CD4-positive, alpha-beta T cell treated with Interleukin-10 for 1 hour (primary cell): ENCODE results near the gene MYH14.
"Not testable (repeated sequence)": the region's sequence is repeated elsewhere in the genome, so short reads cannot be mapped to it uniquely, and the experiment has no call there.

Experiments used
- DNase-seq: peaks from one replicate; pipeline ENCODE4 v3.0.0-alpha.2; 2020

The MYH14 gene

DNA sequence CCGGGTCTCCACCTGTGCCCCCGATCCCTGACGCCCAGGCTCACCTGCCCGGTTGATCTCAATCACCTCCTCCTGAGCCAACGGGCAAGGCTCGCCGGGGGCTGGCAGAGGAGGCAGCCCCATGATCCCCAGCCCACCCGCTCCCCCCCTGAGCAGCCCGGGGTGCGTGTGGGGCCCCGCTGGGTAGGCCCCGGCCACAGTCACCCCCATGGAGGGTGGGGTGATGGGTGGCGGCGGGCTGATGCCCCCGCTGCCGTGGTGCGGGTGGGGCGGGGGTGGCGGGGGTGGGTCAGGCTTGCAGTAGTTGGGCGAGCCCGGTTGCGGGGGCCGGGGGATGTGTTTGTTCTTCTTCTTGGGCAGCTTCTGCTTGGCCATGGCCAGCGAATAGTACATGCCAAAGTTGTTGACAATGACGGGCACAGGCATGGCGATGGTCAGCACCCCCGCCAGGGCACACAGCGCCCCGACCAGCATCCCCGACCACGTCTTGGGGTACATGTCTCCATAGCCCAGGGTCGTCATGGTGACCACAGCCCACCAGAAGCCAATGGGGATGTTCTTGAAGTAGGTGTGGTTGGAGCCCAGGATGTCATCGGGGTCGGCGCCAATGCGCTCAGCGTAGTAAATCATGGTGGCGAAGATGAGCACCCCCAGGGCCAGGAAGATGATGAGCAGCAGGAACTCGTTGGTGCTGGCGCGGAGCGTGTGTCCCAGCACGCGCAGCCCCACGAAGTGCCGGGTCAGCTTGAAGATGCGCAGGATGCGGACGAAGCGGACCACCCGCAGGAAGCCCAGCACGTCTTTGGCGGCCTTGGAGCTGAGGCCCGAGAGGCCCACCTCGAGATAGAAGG is 119.7 kb downstream of the MYH14 start:
- no peak for DNase-seq

DNA sequence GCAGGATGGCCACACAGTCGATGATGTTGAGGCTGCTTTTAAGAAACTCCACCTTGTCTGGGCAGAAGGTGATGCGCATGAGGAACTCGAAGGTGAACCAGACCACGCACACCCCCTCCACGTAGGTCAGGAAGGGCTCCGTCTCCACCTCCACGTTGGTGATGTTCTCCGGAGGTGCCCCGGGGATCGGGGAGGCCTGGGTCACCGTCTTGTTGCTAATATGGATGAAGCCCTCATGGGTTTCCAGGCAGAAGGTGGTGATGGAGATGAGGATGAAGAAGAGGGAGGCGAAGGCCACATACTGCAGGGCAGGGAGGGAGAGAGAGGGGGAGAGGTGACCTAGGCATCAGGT is 120.3 kb downstream of the MYH14 start:
- DNase-seq, result no peak

DNA sequence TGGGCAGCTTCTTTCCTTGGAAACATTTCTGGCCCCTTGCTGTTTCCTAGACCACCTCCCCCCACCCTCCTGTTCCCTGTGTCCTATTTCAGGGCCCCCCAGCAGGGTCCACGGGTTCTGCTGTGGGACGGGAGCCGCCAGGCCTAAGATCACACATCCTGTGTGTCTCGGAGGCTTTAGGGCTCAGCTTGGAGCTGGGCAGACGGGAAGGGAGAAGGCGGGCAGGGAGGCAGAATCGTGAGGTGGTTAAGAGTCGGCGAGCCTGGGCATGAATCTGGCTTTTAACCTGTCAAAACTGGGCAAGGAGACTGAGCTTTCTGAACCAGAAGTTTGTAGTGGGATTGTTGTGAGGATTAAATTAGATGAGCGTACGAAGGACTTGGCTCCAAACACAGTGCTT is 120.9 kb downstream of the MYH14 start:
- no peak for DNase-seq

DNA sequence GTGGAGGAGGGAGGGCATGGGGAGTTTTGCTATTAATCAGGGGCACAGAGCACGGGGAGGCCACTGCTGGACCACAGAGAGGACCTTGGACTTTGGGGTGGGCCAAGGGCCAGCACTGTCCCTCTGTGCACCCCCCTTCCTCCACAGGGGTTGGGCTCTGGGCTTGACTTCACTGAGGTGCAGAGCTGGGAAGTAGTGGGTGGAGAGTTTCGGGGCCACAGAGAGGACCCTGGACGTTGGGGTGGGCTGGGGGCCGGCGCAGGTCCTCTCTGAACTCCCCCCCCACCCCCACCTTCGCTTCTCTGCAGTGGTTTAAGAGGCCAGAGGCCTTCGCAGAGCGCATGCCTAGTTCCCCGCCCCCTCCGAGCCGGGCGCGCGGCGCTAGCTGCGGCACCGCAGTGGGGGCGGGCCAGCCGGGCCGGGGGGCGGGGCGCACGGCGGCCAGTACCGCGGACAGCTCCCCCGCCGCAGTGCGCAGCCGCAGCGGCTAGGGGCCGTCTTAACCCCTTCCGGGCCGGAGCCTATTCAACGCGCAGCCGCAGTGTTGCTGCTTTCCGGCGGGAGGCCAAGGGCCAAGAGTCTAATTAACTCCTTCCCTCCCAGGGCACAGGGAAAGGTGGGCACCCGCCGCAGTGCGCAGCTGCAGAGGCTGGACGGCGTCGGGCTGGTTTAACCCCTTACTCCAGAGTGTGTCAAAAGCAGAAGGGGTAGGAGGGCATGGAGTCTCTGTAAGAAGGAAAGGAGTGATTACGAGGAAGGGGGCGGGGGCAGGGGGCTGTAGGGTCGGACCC is 122.1 kb downstream of the MYH14 start:
- DNase-seq, result peak; percentile 72

DNA sequence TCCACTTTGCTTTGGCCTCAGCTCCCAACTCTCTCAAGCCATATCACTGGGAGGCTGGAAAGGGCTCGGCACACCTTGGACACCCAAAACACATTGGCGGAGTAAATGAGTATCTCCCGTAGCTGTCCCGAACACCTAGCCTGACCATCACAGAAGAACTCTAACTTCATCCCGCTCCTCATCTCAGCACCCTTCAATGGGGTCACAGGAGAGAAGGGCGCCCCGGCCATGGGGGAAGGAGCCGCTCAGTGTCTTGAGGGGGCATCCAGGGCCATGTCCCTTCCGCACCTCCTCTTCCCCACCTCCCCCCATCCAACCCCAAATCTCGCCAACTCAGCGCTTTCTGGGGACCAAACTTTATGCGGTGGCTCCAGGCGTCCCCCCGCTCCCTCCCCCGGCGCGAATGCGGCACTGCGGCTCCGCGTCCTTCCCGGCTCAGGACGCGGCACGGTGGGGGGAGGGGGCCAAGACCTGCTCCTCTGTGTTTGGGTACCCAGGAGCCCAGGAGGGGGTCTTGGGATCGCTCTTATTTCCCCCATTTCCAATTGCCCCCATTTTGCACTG is 122.8 kb downstream of the MYH14 start:
- no peak for DNase-seq

DNA sequence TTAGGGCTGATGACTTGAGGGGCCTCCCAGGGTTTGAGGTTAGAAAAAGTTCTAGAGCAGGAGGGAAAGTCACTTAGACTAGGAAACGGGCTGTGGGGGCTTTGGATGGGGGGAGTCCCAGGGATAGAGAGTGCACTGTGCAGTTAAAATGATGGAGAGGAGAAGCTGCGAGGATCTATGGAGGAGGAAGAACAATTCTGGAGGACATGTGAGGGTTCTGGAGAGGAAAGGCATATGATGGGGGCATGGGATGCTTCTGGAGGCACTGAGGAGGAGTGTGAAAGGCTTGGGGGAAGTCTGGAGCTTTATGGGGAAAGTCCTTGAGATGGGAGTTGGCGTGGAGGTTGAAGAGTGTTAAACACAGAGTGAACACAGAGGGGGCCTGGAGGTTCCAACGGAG is 123.6 kb downstream of the MYH14 start:
- no peak for DNase-seq

DNA sequence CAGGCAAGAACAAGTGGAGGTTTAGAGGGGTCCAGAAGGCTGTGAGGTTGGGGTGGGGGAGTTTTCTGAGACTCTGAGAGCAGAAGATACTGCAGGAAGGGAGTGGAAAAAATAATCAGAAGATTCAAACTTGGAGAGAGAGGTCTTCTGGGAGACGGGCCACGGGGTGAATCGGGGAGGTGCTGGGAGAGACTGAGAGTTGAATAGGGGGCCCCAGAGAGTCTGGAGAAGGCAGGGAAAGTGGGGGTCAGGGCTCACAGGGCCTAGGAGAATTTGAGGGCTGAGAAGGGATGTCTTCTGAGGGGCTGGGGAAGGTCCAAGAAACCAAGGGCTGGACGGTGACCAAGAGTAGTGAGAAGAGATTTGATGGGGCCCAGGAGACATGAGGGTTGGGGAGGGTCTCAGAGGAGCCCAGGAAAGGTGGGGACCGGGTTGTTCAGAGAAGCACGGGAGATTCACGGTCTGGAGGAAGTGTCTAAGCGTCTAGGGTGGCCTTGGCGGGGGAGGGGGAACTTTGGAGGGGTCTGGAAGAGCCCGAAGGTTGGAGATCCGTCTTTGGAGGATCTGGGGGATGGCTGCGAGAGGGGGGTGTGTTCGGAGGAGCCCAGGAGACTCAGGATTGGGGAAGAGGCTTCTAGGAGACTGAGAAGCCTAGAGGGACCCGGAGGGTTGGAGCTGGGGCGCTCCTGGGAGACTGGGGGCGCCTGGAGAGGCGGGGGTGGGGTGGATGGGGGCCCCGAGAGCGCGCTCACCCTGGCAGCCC is 124.2 kb downstream of the MYH14 start:
- DNase-seq, result no peak

DNA sequence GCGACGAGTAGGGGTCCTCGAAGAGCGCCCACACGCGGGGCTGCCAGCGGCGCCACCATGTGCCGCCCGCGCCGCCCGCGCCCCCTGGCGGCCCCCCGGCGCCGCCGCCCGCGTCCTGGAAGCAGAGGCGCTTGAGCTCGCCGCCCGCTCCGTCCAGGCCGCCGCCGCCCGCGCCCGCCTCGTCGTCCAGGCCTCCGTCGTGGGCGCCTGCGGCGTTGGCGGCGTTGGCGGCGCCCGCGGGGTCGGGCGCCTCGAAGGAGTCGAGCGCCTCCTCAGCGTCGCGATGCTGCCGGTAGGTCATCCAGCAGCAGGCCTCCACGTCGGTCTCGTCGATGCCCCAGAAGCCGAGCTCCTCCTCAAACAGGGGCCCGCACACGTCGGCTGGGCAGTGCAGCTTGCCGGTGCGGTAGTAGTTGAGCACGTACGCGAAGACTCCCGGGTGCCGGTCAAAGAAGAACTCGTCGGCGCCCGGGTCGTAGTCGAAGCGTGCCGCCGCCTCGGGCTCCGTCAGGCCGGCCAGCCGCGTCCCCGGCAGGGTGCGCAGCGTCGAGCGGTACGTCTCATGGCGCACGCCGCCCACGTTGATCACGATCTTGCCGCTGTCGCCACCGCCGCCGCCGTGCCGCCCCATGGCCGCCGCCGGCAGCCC is 124.9 kb downstream of the MYH14 start:
- DNase-seq, result no peak

DNA sequence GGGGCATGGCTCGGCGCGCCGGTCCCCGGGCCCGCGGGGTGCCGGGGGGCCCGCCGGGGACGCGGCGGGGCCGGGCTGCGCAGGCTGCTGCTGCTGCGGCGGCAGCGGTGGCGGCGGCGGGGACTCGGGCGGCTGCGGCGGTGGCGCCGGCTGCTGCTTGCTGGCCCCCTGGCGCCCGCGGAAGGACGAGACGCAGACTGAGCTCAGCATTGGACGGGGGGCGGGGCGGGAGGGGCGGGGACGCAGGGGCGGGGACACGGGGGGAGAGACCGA is 125.4 kb downstream of the MYH14 start:
- DNase-seq, result no peak

DNA sequence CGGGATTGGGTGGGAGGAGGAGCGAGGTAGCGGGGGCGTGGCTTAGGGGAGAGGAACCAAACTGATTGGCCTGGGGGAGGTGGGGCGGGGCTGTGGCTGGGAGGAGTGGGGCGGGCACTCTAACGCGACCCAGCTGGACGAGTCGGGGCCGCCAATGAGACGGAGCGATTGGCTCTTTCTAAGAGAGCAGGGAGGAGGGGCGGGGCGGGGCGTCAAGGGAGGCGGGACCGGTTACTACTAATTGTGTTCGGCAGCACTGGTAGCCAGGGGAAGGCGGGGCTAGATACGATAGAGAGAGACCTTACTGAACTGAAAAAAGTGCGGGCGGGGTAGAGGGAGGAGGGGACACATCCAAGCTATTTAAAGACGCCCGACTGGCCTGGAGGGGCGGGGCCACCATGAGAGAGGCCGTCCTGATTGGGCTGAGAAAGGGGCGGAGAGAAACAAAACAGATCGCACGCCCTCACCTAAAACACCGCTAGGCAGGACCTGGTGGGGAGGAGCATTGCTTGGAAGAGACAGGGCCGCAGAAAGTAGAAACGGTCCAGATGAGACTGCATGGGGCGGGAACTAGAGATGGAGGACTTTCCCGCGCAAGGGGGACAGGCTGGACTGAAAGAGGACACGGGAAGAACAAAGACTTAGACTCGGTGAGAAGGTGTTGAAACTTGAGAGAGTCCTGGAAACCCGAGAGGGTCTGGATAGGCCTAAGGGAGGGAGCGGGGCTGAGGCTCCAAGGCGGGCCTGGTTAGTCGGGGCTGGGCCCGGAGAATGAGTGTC is 125.9 kb downstream of the MYH14 start, which contains the start of gene KCNC3:
TSS of gene KCNC3 (minus strand) at position 232 of the 780 bp plus-strand sequence. CDS start 295 bp downstream, outside the sequence.
- DNase-seq, result peak; percentile 93

DNA sequence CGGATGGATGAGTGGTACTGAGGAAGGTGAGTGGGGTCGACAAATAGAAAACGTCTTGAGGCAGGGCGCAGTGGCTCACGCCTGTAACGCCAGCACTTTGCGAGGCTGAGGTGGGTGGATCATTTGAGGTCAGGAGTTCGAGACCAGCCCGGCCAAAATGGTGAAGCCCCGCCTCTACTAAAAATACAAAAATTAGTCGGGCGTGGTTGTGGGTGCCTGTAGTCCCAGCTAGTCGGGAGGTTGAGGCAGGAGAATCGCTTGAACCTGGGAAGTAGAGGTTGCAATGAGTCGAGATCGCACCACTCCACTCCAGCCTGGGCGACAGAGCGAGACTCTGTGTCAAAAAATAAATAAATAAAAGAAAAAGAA is 126.5 kb downstream of the MYH14 start:
- DNase-seq, result not testable (repeated sequence)

DNA sequence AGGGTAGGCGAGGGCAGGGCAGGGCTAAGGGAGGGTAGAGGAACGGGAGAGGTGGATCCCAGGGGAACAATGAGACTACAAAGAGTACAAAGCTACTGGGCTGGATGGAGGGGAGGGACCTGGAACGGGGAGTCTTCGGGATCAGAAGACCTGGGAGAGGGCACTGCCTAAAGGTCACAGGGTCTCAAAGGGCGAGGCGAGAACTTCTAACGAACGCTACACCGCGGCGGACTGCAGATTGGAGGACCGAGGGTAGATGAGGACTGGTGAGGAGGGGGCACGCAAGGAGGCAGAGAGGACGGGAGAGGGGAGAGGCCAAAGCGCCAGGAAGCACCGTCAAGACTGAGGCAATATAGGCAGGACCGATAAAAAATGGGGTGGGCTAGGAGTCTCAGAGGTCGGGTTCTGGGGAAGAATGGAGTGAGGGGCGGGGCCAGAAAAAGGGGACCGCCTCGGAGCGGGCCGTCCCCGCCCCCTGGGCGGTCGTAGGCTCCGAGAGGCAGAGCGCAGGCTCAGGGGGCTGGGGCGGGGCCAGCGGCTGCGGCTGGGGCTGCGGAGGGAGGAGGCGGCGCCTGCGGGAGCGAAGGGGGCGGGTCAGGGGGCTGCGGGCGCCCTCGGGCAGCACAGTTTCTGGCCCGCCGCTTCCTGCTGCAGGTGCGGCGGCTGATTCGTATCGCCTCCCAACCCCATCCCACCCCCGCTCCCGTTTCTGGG is 127.1 kb downstream of the MYH14 start:
- DNase-seq, result peak; percentile 88

DNA sequence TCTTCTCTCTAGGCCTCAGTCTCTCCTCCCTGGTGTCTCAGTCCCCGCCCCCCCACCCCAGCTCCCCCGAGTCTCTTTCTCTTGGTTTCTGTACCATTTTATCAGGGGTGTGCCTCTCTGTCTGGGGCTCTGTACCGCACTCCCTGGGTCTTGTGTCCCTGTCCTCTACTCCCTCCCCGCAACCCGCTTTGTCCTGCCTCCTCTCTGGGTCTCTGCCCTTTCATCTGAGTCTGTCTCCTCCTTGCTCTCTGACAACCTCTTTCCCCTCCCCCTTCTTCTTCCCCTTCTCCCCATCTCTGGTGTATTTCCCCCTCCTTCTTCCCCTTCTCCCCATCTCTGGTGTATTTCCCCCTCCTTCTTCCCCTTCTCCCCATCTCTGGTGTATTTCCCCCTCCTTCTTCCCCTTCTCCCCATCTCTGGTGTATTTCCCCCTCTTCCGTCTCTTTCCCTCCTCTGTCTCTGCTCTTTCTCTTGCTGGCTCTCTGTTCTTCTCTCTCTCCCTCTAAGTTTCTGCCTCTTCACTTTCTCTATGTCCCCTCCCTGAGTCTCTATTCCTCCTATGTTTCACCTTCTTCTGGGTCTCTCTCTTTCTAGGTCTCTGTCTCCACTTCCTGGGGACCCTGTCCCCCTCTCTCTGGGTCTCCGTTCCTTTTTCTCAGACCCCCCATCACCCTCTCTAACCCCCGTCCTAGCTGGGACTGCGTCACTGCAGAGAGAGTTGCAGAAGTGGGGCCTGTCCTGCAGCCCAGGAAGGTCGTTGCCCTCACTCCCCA is 128.0 kb downstream of the MYH14 start:
- no peak for DNase-seq

DNA sequence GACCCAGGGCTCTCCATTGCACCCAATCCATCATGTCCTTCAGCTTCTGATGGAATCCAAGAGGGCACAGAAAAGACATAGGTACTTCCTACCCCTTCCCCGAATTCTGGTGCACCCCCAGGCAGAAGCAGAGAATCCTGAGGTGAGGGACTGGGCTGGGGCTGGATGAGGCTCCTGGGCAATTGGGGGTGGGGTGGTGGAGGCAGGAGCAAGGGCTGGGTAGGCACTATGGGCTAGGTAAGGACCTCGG is 128.5 kb downstream of the MYH14 start:
- no peak for DNase-seq

DNA sequence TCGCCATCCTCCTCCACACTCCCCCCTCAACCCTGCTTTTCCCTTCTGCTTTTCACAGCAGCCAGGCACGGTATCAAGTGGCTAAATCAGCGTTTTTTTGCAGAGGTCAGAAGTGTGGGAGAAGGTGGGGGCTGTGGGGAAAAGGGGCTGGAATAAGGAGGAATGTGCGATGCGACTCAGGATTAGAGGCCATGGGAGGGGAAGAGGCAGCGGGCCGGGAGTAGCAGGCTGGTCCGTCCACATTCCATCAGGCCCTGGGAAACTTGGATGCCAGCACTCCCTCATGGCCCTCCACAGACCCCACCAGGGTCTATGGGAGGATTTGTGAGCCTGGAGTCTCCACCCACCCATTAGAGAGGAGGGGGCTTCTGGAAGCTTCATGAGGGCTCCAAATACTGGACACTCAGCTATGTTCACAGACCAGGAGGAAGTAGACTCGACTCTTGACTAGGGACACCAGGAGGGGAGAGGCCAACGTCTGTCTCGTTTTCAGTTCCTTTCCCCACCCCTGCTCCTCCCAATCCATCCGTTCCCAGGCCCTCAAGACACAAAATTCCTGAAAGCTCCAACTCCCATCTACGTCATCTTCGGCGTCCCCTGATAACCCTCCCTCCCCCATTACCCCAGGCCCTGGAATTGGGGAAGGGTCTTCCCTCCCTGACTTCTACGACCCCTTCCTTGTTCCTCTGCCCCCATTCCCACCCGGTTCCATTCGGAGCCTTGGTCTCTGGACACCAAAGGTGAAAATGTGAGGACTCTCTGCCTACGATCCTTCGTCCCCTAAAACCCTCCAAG is 129.0 kb downstream of the MYH14 start:
- no peak for DNase-seq

DNA sequence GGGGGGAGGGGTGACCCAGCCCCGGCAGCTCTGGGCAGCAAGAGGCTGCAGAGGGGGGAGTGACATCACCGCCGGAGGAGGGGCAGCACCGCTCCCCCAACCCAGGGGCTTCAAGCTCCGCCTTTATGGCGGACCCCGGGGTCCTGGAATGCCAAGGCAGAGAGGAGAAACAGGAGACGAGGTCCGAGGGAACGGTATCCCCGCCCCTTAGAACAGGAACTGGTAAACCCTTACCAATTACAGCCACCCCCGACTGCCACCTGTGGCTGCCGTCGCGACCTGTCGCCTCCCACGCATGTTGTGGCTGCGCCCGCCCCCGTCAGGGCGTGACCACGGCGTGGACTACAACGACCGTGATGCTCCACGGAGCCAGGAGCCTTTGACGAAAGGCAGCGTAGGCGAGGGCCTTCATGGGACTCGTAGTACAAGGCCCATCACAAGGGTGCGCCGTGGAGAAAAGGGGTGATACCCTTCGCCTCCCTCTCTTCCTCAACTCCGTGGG is 129.9 kb downstream of the MYH14 start:
- peak; percentile 93 for DNase-seq

DNA sequence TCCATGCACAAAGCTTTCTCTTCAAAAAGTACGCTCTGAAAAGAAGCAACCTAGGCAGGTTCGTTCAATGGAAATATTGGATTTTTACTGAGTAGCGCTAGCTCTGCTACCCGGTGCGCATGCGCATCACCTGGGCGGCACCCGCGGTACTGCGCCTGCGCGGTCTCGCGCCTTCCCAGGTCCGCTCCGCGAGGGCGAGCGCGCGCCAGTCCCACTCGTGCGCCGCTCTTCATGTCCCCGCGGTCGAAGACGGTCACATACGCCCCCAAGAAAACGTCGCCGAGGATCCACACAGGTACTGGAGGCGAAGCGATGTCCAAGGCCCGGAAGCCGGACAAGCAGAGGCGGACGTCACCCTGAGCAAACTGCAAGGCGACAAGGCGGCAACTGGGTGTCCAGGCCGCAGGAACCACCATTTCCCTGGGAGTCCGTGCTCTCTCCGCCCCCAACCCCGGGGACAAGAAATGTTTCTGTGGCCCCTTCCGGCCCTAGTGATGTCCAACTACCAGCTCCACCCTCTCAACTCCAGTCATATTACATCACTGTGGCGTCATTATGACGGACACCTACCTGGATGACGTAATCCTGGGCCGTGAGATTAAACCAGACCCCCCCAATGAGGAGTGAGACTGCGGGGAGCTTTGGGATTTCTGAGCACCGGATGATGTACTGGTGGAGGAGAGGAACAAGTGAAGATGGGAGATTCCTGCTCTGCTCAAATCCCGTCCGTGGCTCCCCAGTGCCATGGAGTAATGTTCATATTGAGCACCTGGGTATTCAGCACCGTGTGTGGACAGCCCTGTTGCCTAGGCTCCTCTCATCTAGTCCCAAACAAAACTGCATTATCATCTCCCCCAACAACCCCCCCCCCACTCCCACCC is 130.6 kb downstream of the MYH14 start:
- DNase-seq, result peak; percentile 85

DNA sequence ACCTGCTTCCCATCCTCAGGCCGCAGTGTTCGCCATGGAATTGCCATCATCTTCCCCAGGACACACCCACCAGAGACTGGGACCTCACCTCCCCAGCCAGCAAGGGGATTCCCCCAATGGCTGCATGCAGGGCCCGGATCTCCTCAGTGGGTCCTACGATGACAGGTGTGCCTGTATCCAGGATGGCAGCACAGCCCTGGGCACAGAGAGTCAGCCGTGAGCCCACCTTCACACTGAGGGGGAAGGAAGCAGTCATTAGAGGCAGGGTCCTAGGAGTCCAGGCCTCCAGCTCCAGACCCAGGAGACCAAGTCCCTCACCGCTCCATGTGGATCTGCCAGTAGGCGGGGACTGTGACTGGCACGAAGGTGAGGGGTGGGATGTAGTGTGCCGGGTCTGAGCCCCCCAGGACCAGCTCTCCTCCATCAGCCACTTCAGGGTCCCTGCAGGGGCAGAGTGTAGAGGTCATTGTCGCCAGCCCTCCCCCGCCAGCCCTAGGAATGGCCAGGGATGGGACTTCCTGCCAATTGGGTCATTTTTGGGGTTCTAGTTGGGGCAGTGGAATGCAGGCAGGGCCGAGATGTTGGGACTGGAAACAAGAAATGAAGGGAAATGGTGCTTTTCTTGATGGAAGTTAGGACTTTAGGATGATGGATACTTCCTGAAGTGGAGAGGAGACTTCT is 131.5 kb downstream of the MYH14 start:
- DNase-seq, result no peak
